Eye (tissue), 1 donor: Measurements from ENCODE around the gene CBLB.

Experiments
- DNase-seq: peaks from one replicate; pipeline ENCODE4 v3.0.0-alpha.2; 2015

CBLB gene

GRCh38 chr3:105676621-105677300 lies 192.1 kb downstream of the CBLB start:
- DNase-seq = no peak

GRCh38 chr3:105674437-105675065 lies 194.3 kb downstream of the CBLB start:
- DNase-seq = no peak

GRCh38 chr3:105672996-105673395 lies 195.8 kb downstream of the CBLB start:
- DNase-seq = no peak

- DNase-seq = no peak
Observed at GRCh38 chr3:105662306-105662705, 206.5 kb downstream of the CBLB start.

GRCh38 chr3:105661461-105661860 lies 207.4 kb downstream of the CBLB start:
- DNase-seq = no peak

- no peak for DNase-seq
Observed at GRCh38 chr3:105656651-105657504, 211.9 kb downstream of the CBLB start.

- DNase-seq = no peak
Observed at GRCh38 chr3:105653868-105654267, 214.9 kb downstream of the CBLB start.

GRCh38 chr3:105653166-105653565 lies 215.6 kb downstream of the CBLB start:
- no peak for DNase-seq

GRCh38 chr3:105649480-105649879 lies 219.3 kb downstream of the CBLB start:
- DNase-seq = peak; percentile 6

GRCh38 chr3:105647047-105647446 lies 221.8 kb downstream of the CBLB start:
- DNase-seq = no peak

GRCh38 chr3:105639131-105639530 lies 229.7 kb downstream of the CBLB start:
- DNase-seq = no peak

- DNase-seq = no peak
Observed at GRCh38 chr3:105634708-105635107, 234.1 kb downstream of the CBLB start.

GRCh38 chr3:105629718-105630117 lies 239.1 kb downstream of the CBLB start:
- no peak for DNase-seq

GRCh38 chr3:105626739-105627138 lies 242.1 kb downstream of the CBLB start:
- no peak for DNase-seq

GRCh38 chr3:105622169-105622568 lies 246.6 kb downstream of the CBLB start:
- DNase-seq = no peak

GRCh38 chr3:105620236-105620635 lies 248.6 kb downstream of the CBLB start:
- no peak for DNase-seq

- no peak for DNase-seq
Observed at GRCh38 chr3:105619651-105620050, 249.2 kb downstream of the CBLB start.

GRCh38 chr3:105618556-105618955 lies 250.3 kb downstream of the CBLB start:
- DNase-seq = no peak

GRCh38 chr3:105616374-105617121 lies 252.3 kb downstream of the CBLB start:
- no peak for DNase-seq

GRCh38 chr3:105615814-105616213 lies 253.0 kb downstream of the CBLB start:
- DNase-seq = no peak

- DNase-seq = no peak
Observed at GRCh38 chr3:105614288-105615030, 254.4 kb downstream of the CBLB start.

- DNase-seq = peak; percentile 6
Observed at GRCh38 chr3:105613120-105613519, 255.7 kb downstream of the CBLB start.
